HG03558 (cell line): ENCODE results near the gene IMMP2L.

ENCODE experiments used
- ATAC-seq: cut with Tn5 transposase; IDR thresholded peaks from one replicate; pipeline ENCODE4 v1.9.1; 2021; ENCODE audit warnings: moderate number of reproducible peaks; ENCODE audit not compliant: unreplicated experiment; ENCODE audit errors: extremely low read depth

The IMMP2L gene

GRCh38 chr7:110870926-110871325 lies 691.4 kb downstream of the IMMP2L start:
- ATAC-seq = no peak

GRCh38 chr7:110868458-110868857 lies 693.8 kb downstream of the IMMP2L start:
- ATAC-seq = no peak

- no peak for ATAC-seq
These were observed 694.5 kb downstream of the IMMP2L start for GRCh38 chr7:110867771-110868170.

- no peak for ATAC-seq
These were observed 699.0 kb downstream of the IMMP2L start for GRCh38 chr7:110863258-110863657.

- no peak for ATAC-seq
These were observed 701.1 kb downstream of the IMMP2L start for GRCh38 chr7:110861163-110861562.

- ATAC-seq = no peak
These were observed 705.2 kb downstream of the IMMP2L start for GRCh38 chr7:110857106-110857505.

- no peak for ATAC-seq
These were observed 705.6 kb downstream of the IMMP2L start for GRCh38 chr7:110856704-110857103.

- no peak for ATAC-seq
These were observed 707.6 kb downstream of the IMMP2L start for GRCh38 chr7:110854651-110855050.

- no peak for ATAC-seq
These were observed 708.1 kb downstream of the IMMP2L start for GRCh38 chr7:110854166-110854565.

GRCh38 chr7:110853263-110853662 lies 709.0 kb downstream of the IMMP2L start:
- no peak for ATAC-seq

GRCh38 chr7:110852156-110852940 lies 709.9 kb downstream of the IMMP2L start:
- ATAC-seq = no peak

GRCh38 chr7:110850224-110850623 lies 712.1 kb downstream of the IMMP2L start:
- ATAC-seq = no peak

- ATAC-seq = no peak
These were observed 719.5 kb downstream of the IMMP2L start for GRCh38 chr7:110842796-110843195.

- no peak for ATAC-seq
These were observed 720.3 kb downstream of the IMMP2L start for GRCh38 chr7:110841840-110842545.

- no peak for ATAC-seq
These were observed 722.4 kb downstream of the IMMP2L start for GRCh38 chr7:110839866-110840265.

GRCh38 chr7:110835849-110836248 lies 726.4 kb downstream of the IMMP2L start:
- ATAC-seq = no peak

GRCh38 chr7:110835218-110835617 lies 727.1 kb downstream of the IMMP2L start:
- ATAC-seq = no peak

GRCh38 chr7:110831419-110831818 lies 730.9 kb downstream of the IMMP2L start:
- ATAC-seq = no peak

- ATAC-seq = no peak
These were observed 731.5 kb downstream of the IMMP2L start for GRCh38 chr7:110830778-110831177.

GRCh38 chr7:110827936-110828335 lies 734.4 kb downstream of the IMMP2L start:
- ATAC-seq = no peak

- ATAC-seq = no peak
These were observed 734.9 kb downstream of the IMMP2L start for GRCh38 chr7:110827287-110827855.
